ENCODE results near the gene DNAJC3.
A peak's percentile ranks its signal among the peaks of the same experiment; 100 is the strongest.
"Not testable (repeated sequence)": the region's sequence is repeated elsewhere in the genome, so short reads cannot be mapped to it uniquely, and the experiment has no call there.

The DNAJC3 gene

DNA sequence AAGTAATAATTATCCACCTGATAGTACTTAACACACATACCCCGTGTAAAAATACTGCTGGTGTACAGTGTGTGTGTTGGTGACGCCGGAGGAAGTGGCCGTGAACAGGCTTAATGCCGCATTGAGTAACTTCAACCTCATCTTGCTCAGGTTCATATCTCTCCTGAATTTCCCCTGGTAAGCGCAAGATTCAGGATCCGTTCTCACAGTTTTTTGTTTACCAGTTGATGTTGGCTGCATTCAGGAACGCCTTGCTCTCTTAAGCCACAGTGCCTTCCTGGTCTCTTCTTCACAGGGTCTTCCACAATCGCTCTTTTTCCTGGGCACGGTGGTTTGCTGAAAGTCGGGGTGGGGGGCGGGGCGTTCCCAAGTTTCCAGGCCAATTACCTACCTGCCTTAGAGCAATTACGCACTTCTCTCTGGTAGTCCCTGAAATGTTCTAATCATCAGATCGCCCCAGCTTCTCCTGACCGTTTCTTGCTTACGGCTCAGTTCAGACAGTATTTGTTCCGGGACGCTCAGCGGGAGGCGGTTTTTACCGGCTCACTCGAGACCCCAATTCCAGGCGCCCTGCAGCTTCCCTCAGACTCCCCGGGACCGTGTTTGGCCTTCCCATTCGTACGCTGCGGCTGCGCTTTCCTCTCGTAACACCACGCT is 706 bp upstream of the DNAJC3 start:
- DNase-seq (ENCODE audit: low read depth, low spot score) = no peak

DNA sequence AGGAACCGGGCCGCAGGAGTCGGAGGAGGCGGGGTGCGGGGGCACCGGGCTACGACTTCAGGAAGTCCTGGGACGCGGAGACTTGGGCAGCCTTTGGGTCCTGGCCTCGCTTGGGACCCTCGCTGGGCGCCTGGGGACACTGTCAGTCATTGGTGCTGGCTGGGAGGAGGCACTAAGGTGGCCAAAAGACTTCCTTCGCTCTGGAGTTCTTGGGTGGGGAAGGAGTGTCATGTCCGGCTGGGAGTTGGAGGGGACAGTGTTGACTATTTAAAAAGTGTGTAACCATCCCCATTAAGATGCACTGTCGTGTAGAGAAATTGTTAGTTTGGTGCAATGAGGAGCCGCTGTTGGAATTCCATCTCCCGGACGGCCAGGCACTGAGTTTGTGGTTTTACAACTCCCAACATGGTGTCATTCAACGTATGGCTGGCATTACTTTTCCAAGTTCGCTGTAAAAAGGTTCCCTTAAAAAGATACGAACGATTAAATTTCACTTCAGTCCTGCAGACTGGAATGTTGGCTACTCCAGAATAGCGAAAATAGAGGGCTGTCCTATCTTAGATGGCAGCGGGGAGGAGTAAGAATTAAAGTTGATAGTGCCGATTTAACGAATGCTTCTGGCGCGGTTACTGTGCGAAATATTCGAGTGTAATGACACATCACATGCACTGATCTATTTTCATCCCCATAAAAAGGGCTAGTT is 776 bp downstream of the DNAJC3 start:
- peak; percentile 56 for DNase-seq (ENCODE audit: low read depth, low spot score)

- no peak for DNase-seq (ENCODE audit: low read depth, low spot score)
Measured at GRCh38 chr13:95678967-95679366, 2.0 kb downstream of the DNAJC3 start.

DNA sequence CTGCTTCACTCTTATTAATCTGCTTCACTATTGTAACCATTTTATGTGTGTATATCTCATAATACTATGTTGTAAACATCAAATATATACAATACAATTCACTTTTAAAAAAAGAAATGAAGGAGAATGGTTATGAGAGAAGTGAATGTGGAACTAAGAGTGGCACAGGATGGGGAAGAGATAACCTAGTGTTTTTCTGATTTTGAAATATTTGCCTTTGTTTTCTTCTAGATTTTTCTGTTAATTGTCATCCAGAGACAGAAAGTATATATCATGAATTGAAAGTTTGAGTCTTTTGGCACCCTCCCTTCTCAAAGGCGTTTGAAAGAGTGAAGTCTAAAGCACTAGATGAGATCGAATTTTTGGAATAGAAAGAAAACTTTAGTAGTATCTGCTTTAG is 2.8 kb downstream of the DNAJC3 start:
- no peak for DNase-seq (ENCODE audit: low read depth, low spot score)

DNA sequence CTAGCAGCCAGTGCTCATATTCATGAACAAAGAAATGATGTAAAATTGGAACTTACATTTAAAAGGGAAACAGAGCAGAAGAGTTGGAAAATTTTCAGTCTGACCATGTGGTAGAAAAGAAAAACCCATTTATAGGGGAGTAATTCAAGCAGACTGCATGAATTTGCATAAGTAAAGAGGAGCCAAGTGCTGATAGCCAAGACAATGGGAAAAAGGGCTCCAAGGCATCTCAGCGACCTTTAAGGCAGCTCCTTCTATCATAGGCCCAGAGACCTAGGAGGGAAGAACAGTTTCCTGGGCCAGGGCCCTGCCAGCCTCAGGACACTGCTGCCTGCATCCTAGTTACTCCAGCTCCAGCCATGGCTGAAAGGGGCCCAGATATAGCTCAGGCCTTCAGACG is 7.5 kb downstream of the DNAJC3 start:
- DNase-seq (ENCODE audit: low read depth, low spot score) = no peak

- not testable (repeated sequence) for DNase-seq (ENCODE audit: low read depth, low spot score)
Measured at GRCh38 chr13:95684960-95685359, 8.0 kb downstream of the DNAJC3 start.

DNA sequence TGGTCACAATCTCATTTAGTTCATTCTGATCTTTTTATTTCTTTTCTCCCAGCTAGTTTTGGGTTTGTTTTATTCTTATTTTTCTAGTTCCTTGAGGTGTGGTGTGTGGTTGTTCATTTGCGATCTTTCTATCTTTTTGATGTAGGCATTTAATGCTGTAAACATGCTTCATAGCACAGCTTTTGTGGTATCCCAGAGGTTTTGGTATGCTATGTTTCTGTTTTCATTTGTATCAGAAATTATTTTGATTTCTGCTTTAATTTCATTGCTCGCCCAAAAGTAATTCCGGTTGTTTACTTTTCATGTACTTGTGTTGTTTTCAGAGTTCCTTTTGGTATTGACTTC is 12.6 kb downstream of the DNAJC3 start:
- DNase-seq (ENCODE audit: low read depth, low spot score) = no peak

DNA sequence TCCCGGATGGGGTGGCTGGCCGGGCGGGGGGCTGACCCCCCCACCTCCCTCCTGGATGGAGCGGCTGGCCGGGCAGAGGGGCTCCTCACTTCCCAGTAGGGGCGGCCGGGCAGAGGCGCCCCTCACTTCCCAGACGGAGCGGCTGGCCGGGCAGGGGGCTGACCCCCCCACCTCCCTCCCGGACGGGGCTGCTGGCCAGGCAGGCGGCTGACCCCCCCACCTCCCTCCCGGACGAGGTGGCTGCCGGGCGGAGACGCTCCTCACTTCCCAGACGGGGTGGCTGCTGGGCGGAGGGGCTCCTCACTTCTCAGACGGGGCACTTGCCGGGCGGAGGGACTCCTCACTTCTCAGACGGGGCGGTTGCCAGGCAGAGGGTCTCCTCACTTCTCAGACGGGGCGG is 14.0 kb downstream of the DNAJC3 start:
- DNase-seq (ENCODE audit: low read depth, low spot score) = not testable (repeated sequence)

DNA sequence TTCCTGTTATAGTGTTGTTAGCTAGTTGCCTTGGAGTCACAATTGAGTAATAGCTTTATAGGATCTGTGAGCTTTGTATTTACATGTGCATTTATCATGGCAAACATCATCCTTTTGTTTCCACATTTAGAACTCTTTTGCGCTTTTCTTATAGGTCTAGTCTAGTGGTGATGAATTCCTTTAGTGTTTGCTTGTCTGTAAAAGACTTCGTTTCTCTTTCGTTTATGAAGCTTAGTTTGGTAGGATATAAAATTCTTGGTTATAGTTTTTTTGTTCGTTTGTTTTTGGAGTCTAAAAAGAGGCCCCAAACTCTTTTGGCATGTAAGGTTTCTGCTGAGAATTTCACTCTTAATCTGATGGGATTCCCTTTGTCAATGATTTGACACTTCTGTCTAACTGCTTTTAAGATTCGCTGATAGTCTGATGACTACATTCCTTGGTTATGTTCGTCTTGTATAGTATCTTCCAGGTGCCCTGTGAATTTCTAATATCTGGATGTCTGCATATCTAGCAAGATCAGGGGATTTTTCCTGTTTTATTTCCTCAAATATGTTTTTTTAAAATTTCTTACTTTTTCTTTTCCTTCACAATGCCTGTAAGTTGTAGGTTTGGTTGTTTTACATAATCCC is 20.2 kb downstream of the DNAJC3 start:
- DNase-seq (ENCODE audit: low read depth, low spot score) = no peak

- DNase-seq (ENCODE audit: low read depth, low spot score) = no peak
Measured at GRCh38 chr13:95698047-95698749, 21.3 kb downstream of the DNAJC3 start.

GRCh38 chr13:95703576-95703975 is 26.6 kb downstream of the DNAJC3 start:
- peak; percentile 13 for DNase-seq (ENCODE audit: low read depth, low spot score)

DNA sequence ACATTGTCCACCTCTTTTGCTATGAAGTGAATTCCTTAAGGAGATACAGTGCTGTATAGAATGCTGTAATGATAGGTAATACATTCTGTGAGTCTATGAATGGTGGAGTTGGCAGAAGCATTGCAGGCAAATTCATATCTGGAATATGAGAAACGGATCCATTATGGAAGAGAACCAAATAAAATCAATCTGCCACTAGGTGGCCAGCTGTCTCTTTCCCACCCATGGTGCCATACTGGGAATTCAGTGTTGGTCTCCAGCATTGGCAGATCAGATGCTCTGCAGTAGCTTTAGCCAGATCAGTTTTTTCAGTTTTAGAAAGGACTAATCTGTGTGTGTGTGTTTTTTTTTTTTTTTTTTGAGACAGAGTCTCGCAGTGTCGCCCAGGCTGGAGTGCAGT is 27.6 kb downstream of the DNAJC3 start:
- DNase-seq (ENCODE audit: low read depth, low spot score) = no peak

DNA sequence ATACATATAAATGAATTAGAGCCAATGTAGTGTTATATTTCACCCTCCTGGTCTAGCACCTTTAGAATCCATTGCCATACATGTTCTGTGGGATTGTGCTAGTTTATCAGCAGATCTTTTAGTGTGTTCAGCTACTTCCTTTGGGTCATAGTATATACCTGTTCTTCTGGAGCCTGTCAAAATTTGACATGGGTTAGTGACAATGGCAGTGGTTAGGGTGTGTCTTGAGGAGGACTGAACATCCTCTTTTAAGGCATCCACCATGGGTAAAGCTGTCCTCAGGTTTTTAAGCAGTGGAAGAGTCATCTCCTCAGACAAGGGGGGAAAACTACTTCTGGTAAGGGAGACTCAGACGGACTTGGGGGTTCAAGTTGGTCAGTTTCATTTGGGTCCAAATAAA is 29.4 kb downstream of the DNAJC3 start:
- DNase-seq (ENCODE audit: low read depth, low spot score) = no peak

DNA sequence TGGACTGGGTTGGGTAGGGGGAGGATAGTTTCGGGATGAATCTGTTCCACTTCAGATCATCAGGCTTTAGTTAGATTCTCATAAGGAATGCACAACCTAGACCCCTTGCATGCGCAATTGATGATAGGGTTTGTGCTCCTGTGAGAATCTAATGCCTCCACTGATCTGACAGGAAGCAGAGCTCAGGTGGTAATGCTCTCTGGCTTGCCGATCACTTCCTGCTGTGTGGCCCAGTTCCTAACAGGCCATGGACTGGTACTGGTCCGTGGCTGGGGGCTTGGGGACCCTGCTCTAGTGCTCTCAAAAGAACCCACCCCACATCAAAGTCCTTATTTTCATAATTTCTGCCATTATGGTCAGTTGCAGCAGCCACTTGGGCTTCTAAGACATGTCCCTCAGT is 30.1 kb downstream of the DNAJC3 start:
- DNase-seq (ENCODE audit: low read depth, low spot score) = no peak

GRCh38 chr13:95707442-95708390 is 30.8 kb downstream of the DNAJC3 start:
- DNase-seq (ENCODE audit: low read depth, low spot score) = no peak

DNA sequence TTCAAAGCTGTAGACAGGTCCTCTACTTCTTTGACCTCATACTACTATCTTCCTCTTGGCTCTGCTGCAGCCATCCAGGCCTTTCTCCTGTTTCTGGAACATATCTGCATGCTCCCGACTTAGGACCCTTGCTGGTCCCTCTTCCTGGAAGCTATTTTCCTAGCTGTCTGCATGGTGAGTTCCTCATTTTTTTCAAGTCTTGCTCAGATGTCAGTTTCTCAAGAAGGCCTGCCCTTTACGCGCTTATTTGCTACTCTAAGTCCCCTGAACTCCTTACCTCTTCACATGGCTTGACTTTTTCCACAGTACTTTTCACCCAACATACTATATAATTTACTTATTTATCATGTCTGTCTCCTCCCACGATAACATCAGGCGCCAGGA is 31.4 kb downstream of the DNAJC3 start:
- DNase-seq (ENCODE audit: low read depth, low spot score) = no peak

- DNase-seq (ENCODE audit: low read depth, low spot score) = no peak
Measured at GRCh38 chr13:95708811-95709500, 32.0 kb downstream of the DNAJC3 start.

- DNase-seq (ENCODE audit: low read depth, low spot score) = peak; percentile 31
Measured at GRCh38 chr13:95710313-95710712, 33.4 kb downstream of the DNAJC3 start.

DNA sequence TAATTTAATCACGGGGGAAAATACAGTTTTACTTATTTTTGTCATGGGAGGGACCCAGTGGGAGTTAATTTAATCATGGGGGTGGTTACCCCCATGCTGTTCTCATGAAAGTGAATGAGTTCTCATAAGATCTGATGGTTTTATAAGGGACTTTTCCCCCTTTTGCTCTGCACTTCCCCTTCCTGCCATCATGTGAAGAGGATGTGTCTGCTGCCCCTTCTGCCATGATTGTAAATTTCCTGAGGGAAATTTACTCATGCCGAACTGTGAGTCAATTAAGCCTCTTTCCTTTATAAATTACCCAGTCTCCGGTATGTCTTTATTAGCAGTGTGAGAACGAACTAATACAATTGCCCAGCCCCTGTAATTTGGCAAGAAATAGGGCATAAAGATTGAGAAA is 35.9 kb downstream of the DNAJC3 start:
- DNase-seq (ENCODE audit: low read depth, low spot score) = not testable (repeated sequence)

- DNase-seq (ENCODE audit: low read depth, low spot score) = no peak
Measured at GRCh38 chr13:95713651-95714050, 36.7 kb downstream of the DNAJC3 start.
